Measurements from ENCODE around the gene DLG2. TPM values are rescaled to one million over a fixed set of nuclear protein-coding genes. Genes with fewer than 3 reads are reported as not detected.

The DLG2 gene
- total and polyA plus RNA-seq, 9 donors: 2.5 to 20.7 (median 12.0) TPM

DNA sequence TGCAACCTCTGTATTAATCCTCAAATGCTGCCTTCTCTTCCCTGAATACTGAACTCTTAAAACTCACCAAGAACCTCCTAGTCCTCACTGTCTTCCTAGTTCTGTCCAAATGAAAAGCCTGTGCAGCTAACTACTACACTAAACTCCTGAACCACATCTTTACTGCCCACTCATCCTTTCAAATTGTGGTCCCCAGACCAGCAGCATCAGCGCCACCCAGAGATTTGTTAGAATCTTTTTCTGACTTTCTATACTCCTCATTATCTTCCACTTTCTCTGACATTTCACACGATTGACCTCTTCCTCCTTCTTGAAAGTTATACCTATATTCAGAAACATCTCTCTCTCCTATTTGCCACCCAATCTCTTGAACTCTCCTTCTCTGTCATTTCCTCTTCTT lies 461.3 kb downstream of the DLG2 start:
- DNase-seq: no peak
- intact Hi-C loops (cut with DNase I): no loop called here
- TF ChIP-seq, protein P1, sequence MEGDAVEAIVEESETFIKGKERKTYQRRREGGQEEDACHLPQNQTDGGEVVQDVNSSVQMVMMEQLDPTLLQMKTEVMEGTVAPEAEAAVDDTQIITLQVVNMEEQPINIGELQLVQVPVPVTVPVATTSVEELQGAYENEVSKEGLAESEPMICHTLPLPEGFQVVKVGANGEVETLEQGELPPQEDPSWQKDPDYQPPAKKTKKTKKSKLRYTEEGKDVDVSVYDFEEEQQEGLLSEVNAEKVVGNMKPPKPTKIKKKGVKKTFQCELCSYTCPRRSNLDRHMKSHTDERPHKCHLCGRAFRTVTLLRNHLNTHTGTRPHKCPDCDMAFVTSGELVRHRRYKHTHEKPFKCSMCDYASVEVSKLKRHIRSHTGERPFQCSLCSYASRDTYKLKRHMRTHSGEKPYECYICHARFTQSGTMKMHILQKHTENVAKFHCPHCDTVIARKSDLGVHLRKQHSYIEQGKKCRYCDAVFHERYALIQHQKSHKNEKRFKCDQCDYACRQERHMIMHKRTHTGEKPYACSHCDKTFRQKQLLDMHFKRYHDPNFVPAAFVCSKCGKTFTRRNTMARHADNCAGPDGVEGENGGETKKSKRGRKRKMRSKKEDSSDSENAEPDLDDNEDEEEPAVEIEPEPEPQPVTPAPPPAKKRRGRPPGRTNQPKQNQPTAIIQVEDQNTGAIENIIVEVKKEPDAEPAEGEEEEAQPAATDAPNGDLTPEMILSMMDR (IDR thresholded peaks at IDR 0.05): no peak
- TF ChIP-seq EP300 (IDR thresholded peaks at IDR 0.05) (no peak), POLR2A (IDR thresholded peaks at IDR 0.05) (no peak)
- Histone ChIP-seq H3K4me3 (no peak overlapping the region), H3K9me3 (no peaks in the 10 kb centered on the region), H3K27ac (no peak overlapping the region), H3K36me3 (no peaks in the 10 kb centered on the region), H3K4me1 (ENCODE audit: insufficient read depth) (no peaks in the 10 kb centered on the region), H3K27me3 (no peaks in the 10 kb centered on the region)
- 83 to 85% (median 84%) methylated on average over 2 of the region's 2 CpGs for WGBS, 3 donors

DNA sequence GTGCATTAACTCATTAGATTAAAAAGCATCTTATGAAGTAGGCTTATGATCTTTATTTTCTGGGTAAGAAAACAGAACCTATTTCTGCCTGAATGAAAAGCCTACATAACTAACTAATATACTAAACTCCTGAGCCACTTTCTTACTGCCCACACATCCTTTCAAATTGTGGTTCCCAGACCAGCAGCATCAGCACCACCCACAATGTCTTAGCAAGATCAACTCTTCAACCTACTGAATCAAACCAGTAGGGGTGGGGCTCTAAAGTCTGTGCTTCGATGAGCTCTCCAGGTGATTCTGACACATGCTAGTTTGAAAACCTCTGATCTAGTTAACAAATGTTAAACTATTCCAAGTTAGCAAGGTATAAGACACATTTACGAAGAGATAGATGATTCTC lies 462.4 kb downstream of the DLG2 start:
- H3K27ac ChIP-seq: no peak overlapping the region
- intact Hi-C loops (cut with DNase I): no loop called here
- H3K9me3 ChIP-seq: no peaks in the 10 kb centered on the region
- 88 to 95% (median 90%) methylated on average over 2 of the region's 2 CpGs for WGBS, 3 donors
- no peaks in the 10 kb centered on the region for H3K27me3 ChIP-seq
- no peaks in the 10 kb centered on the region for H3K36me3 ChIP-seq
- TF ChIP-seq POLR2A (IDR thresholded peaks at IDR 0.05): no peak
- TF ChIP-seq EP300 (IDR thresholded peaks at IDR 0.05): no peak
- TF ChIP-seq, protein P1 (IDR thresholded peaks at IDR 0.05): no peak
- no peak overlapping the region for H3K4me3 ChIP-seq
- DNase-seq: no peak
- no peaks in the 10 kb centered on the region for H3K4me1 ChIP-seq (ENCODE audit: insufficient read depth)

DNA sequence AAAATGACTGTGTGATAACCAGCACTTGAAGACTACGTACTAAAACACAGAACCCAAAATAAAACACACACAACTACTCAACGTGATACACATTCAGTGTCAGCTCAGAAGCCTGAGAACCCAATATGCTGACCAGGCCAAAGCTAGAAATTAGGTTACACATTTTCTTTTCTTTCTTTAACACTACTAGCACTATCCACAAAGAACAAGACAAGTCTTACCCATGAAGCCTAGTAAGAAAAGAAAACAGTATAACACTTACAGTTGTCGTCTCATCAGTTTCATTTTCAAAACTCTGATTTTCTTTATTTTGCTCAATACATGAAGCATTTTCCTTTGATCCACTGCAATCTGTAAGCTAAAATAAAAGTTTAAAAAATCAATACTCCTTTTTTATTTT lies 472.9 kb downstream of the DLG2 start:
- no peak overlapping the region for H3K27ac ChIP-seq
- H3K4me1 ChIP-seq (ENCODE audit: insufficient read depth): no peaks in the 10 kb centered on the region
- H3K36me3 ChIP-seq: no peaks in the 10 kb centered on the region
- intact Hi-C loops (cut with DNase I): no loop called here
- no peaks in the 10 kb centered on the region for H3K9me3 ChIP-seq
- no peak overlapping the region for H3K4me3 ChIP-seq
- no peaks in the 10 kb centered on the region for H3K27me3 ChIP-seq
- TF ChIP-seq, protein P1 (IDR thresholded peaks at IDR 0.05): no peak
- TF ChIP-seq POLR2A (IDR thresholded peaks at IDR 0.05) (no peak), EP300 (IDR thresholded peaks at IDR 0.05) (no peak)
- no peak for DNase-seq
- WGBS, 3 donors: 13 to 25% (median 16%) methylated on average over 3 of the region's 3 CpGs

DNA sequence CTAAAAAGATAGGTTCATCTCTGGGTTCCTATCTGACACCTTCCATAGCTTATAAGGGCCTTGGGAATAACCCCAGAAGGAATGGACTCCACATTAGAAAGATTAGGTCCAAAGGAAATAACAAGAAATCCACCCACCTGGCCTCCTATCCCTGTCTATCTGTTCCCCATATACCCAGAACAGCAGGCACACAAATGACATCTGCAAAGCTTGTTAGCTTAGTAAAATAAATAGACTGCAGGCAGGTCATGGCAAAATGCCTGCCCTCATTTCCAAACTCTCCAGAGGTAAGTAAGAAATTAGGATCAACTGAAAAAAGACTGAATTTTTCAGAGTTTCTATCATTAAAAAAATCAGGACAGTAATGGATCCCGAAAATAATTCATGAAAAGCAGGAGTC lies 489.5 kb downstream of the DLG2 start:
- no peak overlapping the region for H3K27ac ChIP-seq
- intact Hi-C loops (cut with DNase I): no loop called here
- no peaks in the 10 kb centered on the region for H3K27me3 ChIP-seq
- WGBS, 3 donors: 90 to 96% (median 96%) methylated on average over 1 of the region's 1 CpG
- no peaks in the 10 kb centered on the region for H3K36me3 ChIP-seq
- no peaks in the 10 kb centered on the region for H3K4me1 ChIP-seq (ENCODE audit: insufficient read depth)
- no peak for DNase-seq
- no peak for TF ChIP-seq POLR2A (IDR thresholded peaks at IDR 0.05)
- TF ChIP-seq, protein P1 (IDR thresholded peaks at IDR 0.05): no peak
- no peak for TF ChIP-seq EP300 (IDR thresholded peaks at IDR 0.05)
- H3K9me3 ChIP-seq: no peaks in the 10 kb centered on the region
- H3K4me3 ChIP-seq: no peak overlapping the region

DNA sequence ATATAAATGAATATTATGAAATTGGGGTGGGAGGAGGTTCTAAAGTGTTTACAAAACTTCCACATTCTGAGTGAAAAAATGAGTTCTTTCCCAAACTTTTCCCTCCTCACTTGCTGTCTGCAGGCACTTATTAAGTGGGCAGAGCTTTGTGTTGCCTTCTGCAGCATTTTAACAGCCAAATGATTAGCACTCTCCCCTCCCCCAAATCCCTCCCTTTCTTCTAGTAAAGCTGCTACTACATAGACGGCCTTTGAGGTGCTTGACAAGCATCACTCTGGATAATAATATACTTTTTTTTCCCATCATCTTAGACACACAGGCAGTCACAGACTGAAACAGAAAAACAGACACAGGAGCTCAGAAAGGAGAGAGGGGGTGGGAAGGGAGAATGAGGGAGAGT lies 493.5 kb downstream of the DLG2 start:
- no peak overlapping the region for H3K27ac ChIP-seq
- TF ChIP-seq EP300 (IDR thresholded peaks at IDR 0.05): no peak
- no peak for TF ChIP-seq POLR2A (IDR thresholded peaks at IDR 0.05)
- TF ChIP-seq, protein P1 (IDR thresholded peaks at IDR 0.05): no peak
- 13 to 42% (median 18%) methylated on average over 1 of the region's 1 CpG for WGBS, 3 donors

More for the DNA sequence above, 493.5 kb downstream of the DLG2 start:
- no peaks in the 10 kb centered on the region for H3K36me3 ChIP-seq
- no peaks in the 10 kb centered on the region for H3K27me3 ChIP-seq
- DNase-seq: no peak
- no peaks in the 10 kb centered on the region for H3K4me1 ChIP-seq (ENCODE audit: insufficient read depth)
- intact Hi-C loops (cut with DNase I): no loop called here
- no peaks in the 10 kb centered on the region for H3K9me3 ChIP-seq
- H3K4me3 ChIP-seq: no peak overlapping the region

All from ovary (tissue), 9 donors.